ENCODE data around the gene KLK11. TPM values are rescaled to one million over a fixed set of nuclear protein-coding genes. Genes with fewer than 3 reads are reported as not detected.

Gene KLK11
- not detected in 2 replicates for total RNA-seq

DNA sequence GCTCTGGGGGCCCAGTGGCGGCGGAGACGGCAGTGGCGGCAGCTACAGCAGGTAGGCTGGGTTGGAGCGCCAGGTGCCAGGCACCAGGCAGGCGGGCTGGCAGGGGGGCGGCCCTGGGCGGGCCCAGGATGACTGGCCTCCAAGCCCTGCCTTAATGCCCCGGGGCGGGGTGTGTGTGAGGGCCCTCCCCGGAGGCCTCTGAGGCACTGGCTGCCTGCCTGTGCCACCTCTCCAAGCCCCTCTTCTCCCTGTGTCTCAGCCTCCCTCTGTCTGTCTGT is at the start of gene KLK11:
KLK11 (minus strand) TSS at position 63 of the 278 bp plus-strand sequence. CDS start 985 bp downstream, outside the sequence.

GRCh38 chr19:51064534-51065220 is 38.3 kb upstream of the KLK11 start, which contains the start of gene KLK13:
TSS of gene KLK13 (minus strand) at chr19:51065092. CDS start at chr19:51065067, 25 bp downstream.

DNA sequence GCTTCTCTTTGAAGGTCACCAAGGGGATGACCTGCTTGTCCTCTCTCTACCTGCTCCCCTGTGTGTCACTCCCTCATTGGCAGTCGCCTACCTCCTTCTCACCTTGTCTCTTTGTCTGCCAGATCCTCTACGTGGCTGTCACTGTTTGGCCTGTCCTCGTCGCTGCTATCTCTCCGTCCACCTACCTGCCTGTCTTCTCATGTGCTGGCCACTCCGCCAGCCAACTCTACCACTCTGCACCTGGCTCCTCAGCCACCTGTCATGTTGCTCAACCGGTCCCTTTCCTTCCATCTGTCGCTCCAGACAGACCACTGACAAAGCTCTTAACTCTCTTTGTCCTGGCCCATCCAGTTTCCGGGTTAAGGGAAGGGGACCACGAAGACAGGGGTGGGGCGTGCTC is 8.3 kb upstream of the KLK11 start, which contains the start of gene KLK12:
KLK12 (minus strand) TSS at position 299 of the 400 bp plus-strand sequence. CDS start 381 bp downstream, outside the sequence.

GRCh38 chr19:51019544-51019925 is 6.9 kb downstream of the KLK11 start, which contains the start of gene KLK10:
TSS of gene KLK10 (minus strand) at chr19:51019709. CDS start at chr19:51019130, 579 bp downstream.

DNA sequence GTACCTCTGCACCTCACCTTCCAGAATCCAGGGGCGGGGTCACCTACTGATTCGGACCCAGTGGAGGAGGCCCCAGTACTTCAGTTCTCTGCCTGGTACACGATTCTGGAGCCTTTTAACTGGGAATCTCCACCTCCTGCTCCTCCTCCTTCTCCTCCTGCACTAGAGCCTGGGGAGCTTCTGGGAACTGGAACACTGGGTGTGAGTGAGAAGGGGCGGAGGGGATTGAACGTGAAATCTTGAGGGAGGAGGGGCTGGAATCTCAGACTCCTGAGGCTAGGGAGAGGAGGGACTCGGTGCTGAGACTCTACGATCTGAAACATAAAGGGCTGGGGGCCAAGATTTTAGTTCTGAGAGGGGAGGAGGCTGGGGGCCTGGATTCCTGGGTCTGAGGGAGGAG is 24.9 kb downstream of the KLK11 start, which contains the start of gene KLK8:
KLK8 (minus strand) TSS at position 90 of the 400 bp plus-strand sequence. CDS start 437 bp downstream, outside the sequence.

GRCh38 chr19:50983625-50984292 is 42.7 kb downstream of the KLK11 start, which contains the start of gene KLK7:
TSS of gene KLK7 (minus strand) at chr19:50983917. CDS start at chr19:50982399, 1,518 bp downstream.

Other genes with a start within 250 kb of the KLK11 start
- gene ACP4, start 236.2 kb downstream of the KLK11 start, total RNA-seq = not detected in 2 replicates
- gene KLK1, start 202.8 kb downstream of the KLK11 start, total RNA-seq = not detected in 2 replicates
- gene KLK15, start 193.0 kb downstream of the KLK11 start, total RNA-seq = not detected in 2 replicates
- not detected in 2 replicates for gene KLK3, start 171.7 kb downstream of the KLK11 start, total RNA-seq
- gene KLK2, start 153.2 kb downstream of the KLK11 start, total RNA-seq = not detected in 2 replicates
- gene KLK4, start 115.2 kb downstream of the KLK11 start, total RNA-seq = not detected in 2 replicates
- gene KLK5, start 73.6 kb downstream of the KLK11 start, total RNA-seq = not detected in 2 replicates
- gene KLK6, start 57.0 kb downstream of the KLK11 start, total RNA-seq = not detected in 2 replicates
- gene KLK7, start 42.7 kb downstream of the KLK11 start, total RNA-seq = not detected in 2 replicates
- not detected in 2 replicates for gene KLK8, start 25.0 kb downstream of the KLK11 start, total RNA-seq
- not detected in 2 replicates for gene KLK10, start 6.9 kb downstream of the KLK11 start, total RNA-seq
- not detected in 2 replicates for gene KLK12, start 8.4 kb upstream of the KLK11 start, total RNA-seq
- not detected in 2 replicates for gene KLK13, start 38.5 kb upstream of the KLK11 start, total RNA-seq
- gene KLK14, start 56.3 kb upstream of the KLK11 start, total RNA-seq = 0.17 TPM in 1 of 2 replicates, not detected in the other
- 6.8 and 12.9 TPM in 2 replicates for gene CTU1, start 81.8 kb upstream of the KLK11 start, total RNA-seq
- gene SIGLEC9, start 98.3 kb upstream of the KLK11 start, total RNA-seq = not detected in 2 replicates
- gene SIGLEC7, start 115.7 kb upstream of the KLK11 start, total RNA-seq = not detected in 2 replicates
- gene CD33, start 198.5 kb upstream of the KLK11 start, total RNA-seq = not detected in 2 replicates
- not detected in 2 replicates for gene SIGLECL1, start 224.5 kb upstream of the KLK11 start, total RNA-seq

All from smooth muscle cell of trachea (primary cell).